CD8-positive, alpha-beta memory T cell (primary cell): ENCODE measurements around the gene LPCAT1. TPM values are rescaled to one million over a fixed set of nuclear protein-coding genes. Genes with fewer than 3 reads are reported as not detected.

Experiments
- CTCF ChIA-PET: fragments of 350-600 bp; sonication (Branson Sonifier 250); formaldehyde crosslinking; loops from one replicate; lab custom pipeline; 2021; ENCODE audit warnings: antibody characterized with exemption; lab: Charles Lee
- POLR2A ChIA-PET: fragments of 350-600 bp; sonication (Branson Sonifier 250); formaldehyde crosslinking; loops from one replicate; lab custom pipeline; 2021; ENCODE audit warnings: antibody characterized with exemption; lab: Charles Lee
- DNase-seq, 5 donors: peaks; one replicate each; pipeline versions ENCODE4 v3.0.0 to v3.0.0-alpha.2; 2020 to 2022; ENCODE audit warnings: mixed read lengths in 1 of 5
- H3K27ac ChIP-seq: one replicate; pipeline ENCODE4 v1.7.0; 2013; ENCODE audit warnings: low read depth, mild to moderate bottlenecking, low read length, moderate library complexity
- H3K27me3 ChIP-seq: 2 replicates; pipeline ENCODE4 v1.7.0; 2013; ENCODE audit warnings: low read length, mild to moderate bottlenecking; ENCODE audit not compliant: insufficient read depth, poor library complexity, severe bottlenecking
- H3K36me3 ChIP-seq: 2 replicates; pipeline ENCODE4 v1.7.0; 2013; ENCODE audit warnings: mild to moderate bottlenecking, low read length, moderate library complexity; ENCODE audit not compliant: insufficient read depth
- H3K4me1 ChIP-seq: 2 replicates; pipeline ENCODE4 v1.7.0; 2013; ENCODE audit warnings: mild to moderate bottlenecking, low read length, moderate library complexity; ENCODE audit not compliant: insufficient read depth
- H3K4me3 ChIP-seq: 2 replicates; pipeline ENCODE4 v1.7.0; 2013; ENCODE audit warnings: mild to moderate bottlenecking, low read length
- H3K9me3 ChIP-seq: 2 replicates; pipeline ENCODE4 v1.7.0; 2013; ENCODE audit warnings: mild to moderate bottlenecking, low read length
- H3K27ac Mint-ChIP-seq, 8 donors: one replicate each; pipeline ENCODE4 v1.8.0; 2020 to 2021; ENCODE audit warnings: mixed read lengths in 8 of 8, mild to moderate bottlenecking in 6 of 8, inconsistent platforms in 3 of 8, moderate library complexity in 3 of 8
- H3K27me3 Mint-ChIP-seq, 2 donors: one replicate each; pipeline ENCODE4 v1.8.0; 2020 to 2021; ENCODE audit warnings: mixed read lengths in 2 of 2, mild to moderate bottlenecking in 1 of 2, moderate library complexity in 1 of 2
- H3K36me3 Mint-ChIP-seq, 3 donors: one replicate each; pipeline ENCODE4 v1.8.0; 2020 to 2021; ENCODE audit warnings: mixed read lengths in 3 of 3, inconsistent platforms in 1 of 3, mild to moderate bottlenecking in 1 of 3
- H3K4me1 Mint-ChIP-seq, 3 donors: one replicate each; pipeline ENCODE4 v1.8.0; 2020 to 2021; ENCODE audit warnings: mixed read lengths in 3 of 3, inconsistent platforms in 1 of 3, mild to moderate bottlenecking in 1 of 3
- H3K4me3 Mint-ChIP-seq, 7 donors: one replicate each; pipeline ENCODE4 v1.8.0; 2020 to 2021; ENCODE audit warnings: mixed read lengths in 7 of 7, mild to moderate bottlenecking in 6 of 7, moderate library complexity in 4 of 7, inconsistent platforms in 2 of 7
- H3K9me3 Mint-ChIP-seq, 5 donors: one replicate each; pipeline ENCODE4 v1.8.0; 2020 to 2022; ENCODE audit warnings: mixed read lengths in 5 of 5, mild to moderate bottlenecking in 3 of 5, moderate library complexity in 2 of 5, inconsistent platforms in 1 of 5
- polyA plus RNA-seq: library from polyadenylated mRNA; unstranded; fragments of 300-500 nt; fragmentation: Illumina TruSeq; gene quantifications from one replicate; pipeline ENCODE4 v1.2.3, GENCODE V29; 2021
- total RNA-seq, 2 experiments: library from RNA; stranded (reverse); gene quantifications; one replicate each; pipeline ENCODE4 v1.2.3, GENCODE V29; 2021

Gene LPCAT1
- total and polyA plus RNA-seq, 3 experiments from 2014 or later = 92.5 to 101 (median 95.9) TPM

DNA sequence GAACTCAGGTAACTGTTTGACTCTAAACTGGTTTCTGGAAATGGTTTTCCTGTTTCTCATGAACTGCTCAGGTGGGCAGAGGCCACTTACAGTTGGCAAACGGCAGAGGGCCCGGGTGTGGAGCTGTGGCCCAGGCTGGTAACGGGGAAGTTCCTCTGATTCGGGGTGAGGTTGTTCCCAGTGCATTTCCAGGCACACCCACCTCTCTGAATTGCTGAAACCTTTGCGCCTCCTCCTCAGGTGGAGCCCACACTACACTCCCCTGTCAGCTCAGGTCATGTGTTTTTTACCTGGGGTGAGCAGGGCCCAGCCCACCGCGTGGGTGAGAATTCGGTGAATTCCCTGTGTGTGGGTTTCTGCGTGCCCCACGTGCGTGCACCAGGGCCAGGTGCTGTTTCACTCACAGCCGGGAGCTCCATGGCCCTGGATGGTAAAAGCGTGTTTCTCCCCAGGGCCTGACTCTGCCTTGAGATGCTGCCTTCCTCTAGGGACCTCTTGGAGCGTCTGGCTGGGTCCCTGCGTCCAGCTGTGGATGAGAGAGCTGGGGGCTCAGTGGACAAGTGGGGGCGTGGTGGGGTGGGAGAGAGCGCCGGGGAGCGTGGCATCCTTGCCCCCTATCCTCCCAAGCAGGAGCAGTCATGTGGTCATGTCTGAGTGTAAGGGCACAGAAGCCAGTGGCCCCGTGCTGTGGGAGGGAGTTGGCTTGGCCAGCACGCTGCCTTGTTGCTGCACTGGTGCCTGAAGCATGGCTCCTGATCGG, 33.5 kb upstream of the LPCAT1 start:
- no peak for DNase-seq
- H3K27me3 Mint-ChIP-seq = peaks cover 6 to 17% of the 10 kb centered on the region in 2 donors
- no peaks in the 10 kb centered on the region for H3K4me1 ChIP-seq
- H3K4me3 Mint-ChIP-seq = no peak overlapping the region
- no peak overlapping the region for H3K4me3 ChIP-seq
- no peak overlapping the region for H3K27ac ChIP-seq
- H3K4me1 Mint-ChIP-seq = no peaks in the 10 kb centered on the region
- H3K9me3 Mint-ChIP-seq = no peaks in the 10 kb centered on the region
- POLR2A ChIA-PET = no interaction called here
- H3K27ac Mint-ChIP-seq = no peak overlapping the region
- H3K36me3 ChIP-seq = no peaks in the 10 kb centered on the region
- CTCF ChIA-PET = no interaction called here
- H3K27me3 ChIP-seq = no peaks in the 10 kb centered on the region
- no peaks in the 10 kb centered on the region for H3K36me3 Mint-ChIP-seq
- no peaks in the 10 kb centered on the region for H3K9me3 ChIP-seq

GRCh38 chr5:1555808-1556731, 32.3 kb upstream of the LPCAT1 start:
- Mint-ChIP-seq H3K9me3 (no peaks in the 10 kb centered on the region), H3K27me3 (peaks cover 4 to 22% of the 10 kb centered on the region in 2 donors), H3K4me3 (no peak overlapping the region), H3K27ac (no peak overlapping the region), H3K4me1 (no peaks in the 10 kb centered on the region), H3K36me3 (no peaks in the 10 kb centered on the region)
- no peaks in the 10 kb centered on the region for H3K27me3 ChIP-seq
- CTCF ChIA-PET = no interaction called here
- POLR2A ChIA-PET = no interaction called here
- no peaks in the 10 kb centered on the region for H3K4me1 ChIP-seq
- H3K4me3 ChIP-seq = no peak overlapping the region
- H3K36me3 ChIP-seq = no peaks in the 10 kb centered on the region
- no peaks in the 10 kb centered on the region for H3K9me3 ChIP-seq
- DNase-seq = no peak
- no peak overlapping the region for H3K27ac ChIP-seq

- Histone ChIP-seq H3K27me3 (no peaks in the 10 kb centered on the region), H3K27ac (no peak overlapping the region), H3K4me1 (no peaks in the 10 kb centered on the region), H3K9me3 (no peaks in the 10 kb centered on the region), H3K4me3 (no peak overlapping the region), H3K36me3 (no peaks in the 10 kb centered on the region)
- H3K9me3 Mint-ChIP-seq = no peaks in the 10 kb centered on the region
- no peaks in the 10 kb centered on the region for H3K36me3 Mint-ChIP-seq
- POLR2A ChIA-PET = no interaction called here
- DNase-seq = no peak
- peaks cover 4 to 20% of the 10 kb centered on the region in 2 donors for H3K27me3 Mint-ChIP-seq
- no peak overlapping the region for H3K27ac Mint-ChIP-seq
- CTCF ChIA-PET = no interaction called here
- H3K4me1 Mint-ChIP-seq = no peaks in the 10 kb centered on the region
- H3K4me3 Mint-ChIP-seq = no peak overlapping the region
These were observed 31.4 kb upstream of the LPCAT1 start for GRCh38 chr5:1555011-1555807.

GRCh38 chr5:1554410-1554967, 30.7 kb upstream of the LPCAT1 start:
- no peak overlapping the region for H3K4me3 Mint-ChIP-seq

DNA sequence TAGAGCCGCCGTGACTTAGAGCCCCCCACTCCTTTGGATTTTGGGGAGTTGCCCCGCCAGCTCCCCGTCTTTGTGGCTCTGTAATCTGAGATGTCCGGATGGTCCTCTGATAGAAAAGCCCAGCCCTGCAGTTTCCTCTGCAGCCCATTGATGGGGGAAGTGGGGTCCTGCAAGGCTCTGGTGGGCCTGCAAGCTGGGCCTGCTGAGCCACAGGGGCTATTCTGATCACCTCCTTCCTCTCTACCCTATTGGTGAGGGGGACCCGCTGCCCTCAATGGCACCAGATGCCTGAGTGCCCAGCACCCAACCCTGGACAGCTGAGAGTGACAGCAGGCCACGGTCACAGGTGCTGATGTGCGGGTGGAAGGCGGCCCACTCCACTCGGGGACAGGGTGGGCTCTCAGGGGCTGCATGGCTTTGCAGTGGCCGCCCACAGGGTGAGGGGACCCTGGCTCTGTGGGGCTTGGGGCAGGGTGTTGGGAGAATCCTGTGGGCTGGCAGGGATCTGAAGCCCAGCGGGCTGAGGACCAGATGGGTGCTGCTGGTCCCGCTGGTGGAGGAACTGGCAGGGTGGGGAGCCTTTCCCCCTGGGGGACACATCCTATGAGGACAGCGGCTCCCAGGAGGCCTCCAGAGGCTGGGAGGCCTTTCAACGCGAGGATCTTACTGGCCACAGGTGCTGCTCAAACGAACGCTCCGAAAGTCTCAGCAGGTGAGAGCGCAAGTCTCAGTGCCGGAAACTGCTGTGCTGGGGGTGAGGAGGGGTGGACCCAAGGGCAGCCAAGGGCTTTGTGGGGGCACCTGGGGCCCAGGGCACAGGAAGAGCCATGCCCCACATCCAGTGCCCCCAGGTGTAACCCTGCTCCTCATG, 30.0 kb upstream of the LPCAT1 start:
- Mint-ChIP-seq H3K4me3 (no peak overlapping the region), H3K27ac (peak overlapping the region in 1 of 8 donors; percentile 12), H3K4me1 (no peaks in the 10 kb centered on the region), H3K27me3 (peaks cover 0 to 13% of the 10 kb centered on the region in 2 donors), H3K36me3 (no peaks in the 10 kb centered on the region), H3K9me3 (no peaks in the 10 kb centered on the region)
- Histone ChIP-seq H3K4me1 (no peaks in the 10 kb centered on the region), H3K27me3 (no peaks in the 10 kb centered on the region), H3K9me3 (no peaks in the 10 kb centered on the region), H3K27ac (no peak overlapping the region), H3K4me3 (no peak overlapping the region), H3K36me3 (no peaks in the 10 kb centered on the region)
- ChIA-PET CTCF (no interaction called here), POLR2A (no interaction called here)
- peak in 1 of 5 donors; percentile 38 for DNase-seq

More at GRCh38 chr5:1554410-1554967, 30.7 kb upstream of the LPCAT1 start:
- Histone ChIP-seq H3K4me1 (no peaks in the 10 kb centered on the region), H3K4me3 (no peak overlapping the region), H3K27ac (no peak overlapping the region), H3K9me3 (no peaks in the 10 kb centered on the region), H3K27me3 (no peaks in the 10 kb centered on the region), H3K36me3 (no peaks in the 10 kb centered on the region)
- H3K27me3 Mint-ChIP-seq = peaks cover 2 to 16% of the 10 kb centered on the region in 2 donors
- no peak for DNase-seq
- POLR2A ChIA-PET = no interaction called here
- H3K36me3 Mint-ChIP-seq = no peaks in the 10 kb centered on the region
- no peaks in the 10 kb centered on the region for H3K9me3 Mint-ChIP-seq
- no peaks in the 10 kb centered on the region for H3K4me1 Mint-ChIP-seq
- H3K27ac Mint-ChIP-seq = peak overlapping the region in 2 of 8 donors; percentile 12 to 82
- CTCF ChIA-PET = no interaction called here

DNA sequence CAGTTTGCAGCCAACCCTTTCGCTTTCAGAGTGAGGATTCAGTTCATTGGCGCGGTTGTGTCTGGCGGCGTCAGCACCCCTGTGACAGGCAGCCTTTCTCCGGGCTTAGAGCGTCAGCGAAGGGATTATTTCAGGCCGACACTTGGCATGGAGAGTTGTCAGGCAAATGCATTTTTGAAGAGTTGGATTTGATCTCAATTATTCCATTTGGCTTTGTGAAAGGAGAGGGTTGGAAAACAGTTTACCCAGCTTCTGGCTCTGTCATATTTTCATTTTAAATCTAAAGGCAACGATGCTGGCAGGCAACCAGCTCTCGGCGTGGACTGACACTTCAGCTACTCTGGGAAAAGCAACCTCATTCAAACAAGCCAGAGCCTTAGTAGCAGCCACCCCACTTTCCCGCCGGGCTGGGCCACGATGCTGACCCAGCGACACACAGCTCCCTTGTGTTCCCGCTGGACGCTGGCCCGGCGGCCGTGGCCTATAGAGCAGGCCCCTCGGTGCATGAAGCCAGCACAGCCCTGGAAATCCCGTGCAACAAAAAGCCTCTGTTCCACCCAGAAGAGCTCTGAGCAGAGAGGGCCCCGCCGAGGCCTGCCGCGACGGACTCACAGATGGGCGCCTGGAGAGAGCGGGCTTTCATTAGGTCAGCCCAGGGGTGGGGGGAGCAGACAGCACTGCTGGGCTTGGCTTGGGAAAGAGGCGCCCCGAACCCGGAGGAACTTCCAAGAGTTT, 28.9 kb upstream of the LPCAT1 start:
- POLR2A ChIA-PET = no interaction called here
- no peaks in the 10 kb centered on the region for H3K4me1 ChIP-seq
- no peaks in the 10 kb centered on the region for H3K9me3 ChIP-seq
- no peaks in the 10 kb centered on the region for H3K36me3 ChIP-seq
- H3K4me3 ChIP-seq = no peak overlapping the region
- no peaks in the 10 kb centered on the region for H3K9me3 Mint-ChIP-seq
- H3K27ac Mint-ChIP-seq = no peak overlapping the region
- CTCF ChIA-PET = no interaction called here
- no peaks in the 10 kb centered on the region for H3K36me3 Mint-ChIP-seq
- H3K4me3 Mint-ChIP-seq = no peak overlapping the region
- no peaks in the 10 kb centered on the region for H3K4me1 Mint-ChIP-seq
- H3K27ac ChIP-seq = no peak overlapping the region
- DNase-seq = no peak
- H3K27me3 Mint-ChIP-seq = peaks cover 2 to 13% of the 10 kb centered on the region in 2 donors
- H3K27me3 ChIP-seq = no peaks in the 10 kb centered on the region
